Naive thymus-derived CD8-positive, alpha-beta T cell (primary cell): ENCODE data around the gene ANXA5. TPM values are rescaled to one million over a fixed set of nuclear protein-coding genes. Genes with fewer than 3 reads are reported as not detected.
A peak's percentile ranks its signal among the peaks of the same experiment; 100 is the strongest.
"Not testable (repeated sequence)": the region's sequence is repeated elsewhere in the genome, so short reads cannot be mapped to it uniquely, and the experiment has no call there.

ENCODE experiments used
- ATAC-seq, 2 donors: fragments of 150-1000 bp; cut with Tn5 transposase in 1 of 2; sonication (Bioruptor Pico), chemical (Tn5 transposase) in 1 of 2; 1 replicate in 1 of 2; 2 replicates in 1 of 2; pipeline ENCODE4 v1.10.0; 2021; ENCODE audit warnings: mild to moderate bottlenecking in 2 of 2, moderate library complexity in 2 of 2
- POLR2A ChIA-PET: fragments of 350-600 bp; sonication (Branson Sonifier 250); formaldehyde crosslinking; loops from one replicate; lab custom pipeline; 2021; ENCODE audit warnings: antibody characterized with exemption; lab: Charles Lee
- DNase-seq, 10 donors: peaks; one replicate each; pipeline versions ENCODE4 v3.0.0 to v3.0.0-alpha.2; 2020 to 2022
- H3K27ac Mint-ChIP-seq, 10 donors: one replicate each; pipeline ENCODE4 v1.8.0; 2020 to 2022; ENCODE audit warnings: mild to moderate bottlenecking in 10 of 10, mixed read lengths in 10 of 10, moderate library complexity in 4 of 10, inconsistent platforms in 1 of 10
- H3K27me3 Mint-ChIP-seq, 5 donors: one replicate each; pipeline ENCODE4 v1.8.0; 2021 to 2022; ENCODE audit warnings: mixed read lengths in 5 of 5
- H3K36me3 Mint-ChIP-seq, 3 donors: one replicate each; pipeline ENCODE4 v1.8.0; 2020 to 2022; ENCODE audit warnings: mixed read lengths in 3 of 3, mild to moderate bottlenecking in 2 of 3, inconsistent platforms in 1 of 3
- H3K4me1 Mint-ChIP-seq, 4 donors: one replicate each; pipeline ENCODE4 v1.8.0; 2021 to 2022; ENCODE audit warnings: mixed read lengths in 4 of 4
- H3K4me3 Mint-ChIP-seq, 10 donors: one replicate each; pipeline ENCODE4 v1.8.0; 2020 to 2022; ENCODE audit warnings: mild to moderate bottlenecking in 10 of 10, mixed read lengths in 10 of 10, moderate library complexity in 6 of 10, inconsistent platforms in 1 of 10
- H3K9me3 Mint-ChIP-seq, 9 donors: one replicate each; pipeline ENCODE4 v1.8.0; 2020 to 2022; ENCODE audit warnings: mixed read lengths in 9 of 9, mild to moderate bottlenecking in 3 of 9, inconsistent platforms in 1 of 9, moderate library complexity in 1 of 9
- polyA plus RNA-seq, 3 donors: library from polyadenylated mRNA; unstranded; fragments of 300-500 nt; fragmentation: Illumina TruSeq; gene quantifications; one replicate each; pipeline ENCODE4 v1.2.3, GENCODE V29; 2021
- total RNA-seq, 8 experiments: library from RNA in 2 of 8; stranded (reverse) in 2 of 8; gene quantifications; one replicate each; pipeline ENCODE4 v1.2.3 and lab custom pipeline; 2021 to 2026

ANXA5 gene
- total RNA-seq = 10 to 100 TPM; 38.2 to 40.7 TPM
- 10 to 100 TPM; 24.8 to 93.3 (median 87.5) TPM for polyA plus RNA-seq
- total RNA-seq (lab: John Stamatoyannopoulos, UW) = 19.8 to 74.5 (median 35.4) reads per million in 6 experiments

DNA sequence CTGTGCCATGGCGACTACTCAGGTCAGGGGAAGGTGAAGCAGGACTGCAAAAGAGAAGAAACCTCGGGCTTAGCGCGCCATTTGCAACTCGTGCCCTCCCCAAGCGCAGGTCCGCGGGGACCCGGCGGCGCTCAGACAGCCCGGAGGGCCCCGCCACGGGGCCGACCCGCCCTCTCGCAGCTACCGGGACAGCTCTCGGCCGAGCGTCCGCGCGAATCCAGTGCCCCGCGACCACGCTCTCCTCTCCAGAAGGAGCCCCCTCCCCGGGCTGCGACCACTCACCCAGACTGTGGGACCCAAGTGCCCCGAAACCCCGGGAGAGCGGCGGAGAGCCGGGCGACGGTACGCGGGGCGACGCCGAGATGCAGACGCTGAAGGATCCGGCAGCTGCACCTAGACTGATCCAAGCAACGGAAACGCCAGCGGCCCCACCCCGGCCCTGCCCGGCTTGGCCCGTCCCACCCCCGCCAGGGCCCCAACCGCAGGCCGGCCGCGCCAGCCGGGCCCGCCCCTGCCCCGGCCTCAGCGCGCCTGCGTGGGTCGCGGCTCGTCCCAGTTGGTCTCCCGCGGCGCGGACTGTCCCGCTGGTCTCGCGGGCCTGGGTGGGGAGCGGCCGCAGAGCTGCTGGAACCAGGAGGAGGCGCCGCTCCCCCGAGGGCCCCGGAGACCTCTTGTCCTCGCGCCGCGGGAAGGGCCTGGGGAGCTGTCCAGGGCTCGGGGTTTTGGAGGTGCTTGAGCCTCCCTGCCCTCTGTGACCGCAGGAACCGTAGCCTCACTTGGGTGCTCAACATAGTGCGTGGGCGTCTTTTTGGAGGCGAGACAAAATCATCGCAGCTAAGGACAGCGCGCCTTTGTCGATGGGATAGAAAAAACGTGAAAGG, at the start of gene ANXA5:
TSS of gene ANXA5 (minus strand) at position 400 of the 881 bp plus-strand sequence. CDS start at position 9, 391 bp downstream.
- H3K4me1 Mint-ChIP-seq = peaks cover 9 to 41% (median 26%) of the 10 kb centered on the region in 4 donors
- H3K27me3 Mint-ChIP-seq = peaks cover 0 to 28% (median 8%) of the 10 kb centered on the region in 5 donors
- peak within 1 kb of the TSS; percentile 93 to 98 (median 96) for H3K4me3 Mint-ChIP-seq
- peaks cover 0 to 10% (median 0%) of the 10 kb centered on the region in 3 donors for H3K36me3 Mint-ChIP-seq
- POLR2A ChIA-PET = interaction anchor here (0.5 to 0.7 kb wide), 2 partner anchors 11 to 127 kb away, joined by 3 to 4 read pairs; no protein-coding TSS in a partner anchor
- ATAC-seq (peak; percentile 83 to 88), DNase-seq (peak; percentile 15 to 76 (median 44))
- peak within 1 kb of the TSS in 9 of 10 donors; percentile 55 to 97 (median 83) for H3K27ac Mint-ChIP-seq
- peaks cover 0 to 2% (median 0%) of the 10 kb centered on the region in 9 donors for H3K9me3 Mint-ChIP-seq

DNA sequence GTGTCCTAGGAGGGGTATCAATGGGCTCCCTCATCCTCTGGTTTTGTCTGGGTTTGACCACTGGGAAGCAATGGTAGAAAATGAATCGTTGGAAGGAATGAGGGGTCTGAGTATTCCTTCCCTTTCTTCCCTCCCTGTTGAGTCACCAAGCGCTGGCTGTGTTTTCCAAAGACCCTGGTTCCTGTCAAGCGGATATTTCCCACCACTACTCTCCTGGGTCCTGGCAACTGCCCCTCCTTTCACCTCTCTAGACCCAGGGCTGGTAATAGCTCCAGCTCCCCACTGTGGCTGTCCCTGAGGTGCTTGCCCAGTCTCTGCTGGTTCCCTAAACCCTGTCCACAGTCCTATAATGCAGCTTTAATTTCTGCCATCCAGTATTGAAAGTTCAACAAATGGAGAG, 46.0 kb upstream of the ANXA5 start:
- POLR2A ChIA-PET = no interaction called here
- H3K4me3 Mint-ChIP-seq = no peak overlapping the region
- peaks cover 0 to 1% (median 0%) of the 10 kb centered on the region in 3 donors for H3K36me3 Mint-ChIP-seq
- H3K4me1 Mint-ChIP-seq = no peaks in the 10 kb centered on the region
- peaks cover 0 to 11% (median 8%) of the 10 kb centered on the region in 5 donors for H3K27me3 Mint-ChIP-seq
- peak overlapping the region in 1 of 10 donors; percentile 74 for H3K27ac Mint-ChIP-seq
- ATAC-seq = no peak
- no peak for DNase-seq
- H3K9me3 Mint-ChIP-seq = peaks cover 0 to 2% (median 0%) of the 10 kb centered on the region in 9 donors

DNA sequence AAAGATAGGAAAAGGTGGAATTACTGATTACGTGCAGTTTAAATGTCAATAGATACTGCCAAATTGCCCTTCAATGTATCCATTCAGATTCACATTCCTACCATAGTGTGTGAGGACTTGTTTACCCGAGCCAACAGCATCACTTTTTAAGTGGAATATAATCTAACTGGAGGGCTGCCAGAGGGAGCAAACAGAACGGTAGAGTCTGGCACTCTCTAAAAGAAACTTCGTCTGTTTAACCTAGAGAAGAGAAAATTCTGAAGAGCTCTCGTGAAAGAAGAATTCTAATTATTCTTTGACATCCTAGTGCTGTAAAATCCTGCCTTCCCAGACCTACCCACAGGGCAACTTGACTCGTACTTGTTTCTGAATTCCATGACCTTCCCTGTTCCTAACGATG, 45.0 kb upstream of the ANXA5 start:
- Mint-ChIP-seq H3K27ac (no peak overlapping the region), H3K4me1 (no peaks in the 10 kb centered on the region), H3K9me3 (peaks cover 0 to 2% (median 0%) of the 10 kb centered on the region in 9 donors), H3K27me3 (peaks cover under 1 to 11% (median 6%) of the 10 kb centered on the region in 5 donors), H3K36me3 (peaks cover 0 to 1% (median 0%) of the 10 kb centered on the region in 3 donors), H3K4me3 (no peak overlapping the region)
- DNase-seq (no peak), ATAC-seq (no peak)
- POLR2A ChIA-PET = no interaction called here

DNA sequence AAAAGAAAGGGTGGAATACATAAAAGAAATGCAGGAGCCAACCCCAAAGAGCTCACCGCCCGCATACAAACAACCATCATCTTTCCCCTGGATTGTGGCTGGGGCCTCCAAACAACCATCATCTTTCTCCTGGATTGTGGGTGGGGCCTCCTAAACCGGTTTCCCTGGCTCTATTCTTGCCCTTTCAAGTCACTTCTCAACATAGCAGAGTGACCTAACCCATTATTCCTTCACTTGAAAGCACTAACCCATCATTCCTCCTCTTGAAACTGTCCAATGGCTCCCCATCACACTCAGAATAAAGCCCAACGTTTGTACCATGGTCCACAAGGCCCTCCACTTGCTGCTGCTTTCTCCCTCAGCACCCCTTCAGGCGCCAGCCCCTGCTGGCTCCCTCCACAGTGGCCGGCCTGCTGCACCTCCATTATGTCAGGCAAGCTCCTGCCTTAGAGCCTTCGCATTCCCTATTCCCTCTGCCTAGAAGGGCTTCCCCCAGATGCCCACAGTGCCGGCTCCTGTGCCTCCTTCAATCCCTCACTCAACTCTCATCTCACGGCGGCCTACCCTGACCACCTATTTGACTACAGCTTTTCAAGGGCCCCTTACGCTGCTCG, 44.1 kb upstream of the ANXA5 start:
- POLR2A ChIA-PET = no interaction called here
- H3K27ac Mint-ChIP-seq = no peak overlapping the region
- ATAC-seq (no peak), DNase-seq (no peak)
- H3K27me3 Mint-ChIP-seq = peaks cover 6 to 16% (median 12%) of the 10 kb centered on the region in 5 donors
- no peaks in the 10 kb centered on the region for H3K36me3 Mint-ChIP-seq
- H3K4me1 Mint-ChIP-seq = no peaks in the 10 kb centered on the region
- H3K4me3 Mint-ChIP-seq = no peak overlapping the region
- H3K9me3 Mint-ChIP-seq = peaks cover 0 to 2% (median 0%) of the 10 kb centered on the region in 9 donors

DNA sequence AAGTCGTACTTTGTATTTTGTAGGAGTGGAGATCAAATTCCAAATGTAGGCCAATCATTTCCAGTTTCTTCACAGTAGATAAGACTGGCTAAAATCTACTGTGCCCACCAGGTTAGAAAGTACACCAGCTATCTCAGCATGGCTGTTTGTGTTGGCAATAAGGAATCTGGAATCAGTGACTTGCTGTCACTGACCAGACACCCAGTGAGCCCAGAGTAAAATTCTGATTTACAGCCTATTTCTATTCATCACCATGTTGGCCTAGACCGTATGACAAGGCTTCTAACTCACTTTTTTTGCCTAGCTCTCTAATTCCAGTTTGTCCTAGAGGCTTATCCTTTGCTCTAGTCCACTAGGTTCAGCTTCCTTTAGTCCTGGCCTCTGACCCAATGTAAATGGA, 42.8 kb upstream of the ANXA5 start:
- Mint-ChIP-seq H3K27ac (no peak overlapping the region), H3K4me1 (no peaks in the 10 kb centered on the region), H3K27me3 (peaks cover 6 to 16% (median 12%) of the 10 kb centered on the region in 5 donors), H3K4me3 (no peak overlapping the region), H3K36me3 (no peaks in the 10 kb centered on the region), H3K9me3 (no peaks in the 10 kb centered on the region)
- POLR2A ChIA-PET = no interaction called here
- no peak for DNase-seq
- ATAC-seq = no peak

DNA sequence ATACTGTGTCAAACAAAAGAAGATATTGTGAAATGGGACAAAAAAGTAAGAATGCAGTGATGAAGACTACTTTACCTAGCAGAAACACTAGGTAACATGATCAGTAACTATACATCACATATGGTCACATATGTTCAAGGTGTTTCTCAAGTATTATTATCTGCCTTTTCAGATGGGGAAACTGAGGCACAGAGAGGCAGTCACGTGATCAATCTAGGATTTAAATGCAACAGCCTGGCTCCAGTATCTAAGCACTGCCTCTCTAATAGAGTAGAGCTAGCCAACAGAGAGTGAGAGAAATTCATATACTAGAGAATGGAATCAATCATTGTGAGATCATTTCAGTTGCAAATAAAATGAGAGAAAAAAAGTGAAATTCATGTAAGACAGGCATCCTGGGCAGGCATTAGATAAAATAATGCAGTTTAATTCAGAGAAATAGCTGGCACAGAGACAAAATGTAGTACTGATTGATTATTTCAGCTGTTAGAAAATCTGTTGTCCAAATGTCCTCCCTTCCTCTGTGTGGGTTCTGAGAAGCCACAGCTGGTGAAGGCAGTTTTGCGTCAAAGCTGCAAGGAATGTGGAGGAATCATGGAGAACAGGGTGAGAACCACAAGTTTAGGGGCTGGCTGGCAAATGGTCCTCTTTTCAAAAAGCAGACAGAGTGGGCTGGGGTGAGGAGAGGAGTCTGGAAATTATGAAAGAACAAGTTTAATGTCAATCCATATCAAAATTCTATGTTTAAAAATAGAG, 42.2 kb upstream of the ANXA5 start:
- POLR2A ChIA-PET = no interaction called here
- no peaks in the 10 kb centered on the region for H3K9me3 Mint-ChIP-seq
- no peak for ATAC-seq
- peaks cover 6 to 16% (median 12%) of the 10 kb centered on the region in 5 donors for H3K27me3 Mint-ChIP-seq
- H3K4me3 Mint-ChIP-seq = no peak overlapping the region
- no peaks in the 10 kb centered on the region for H3K36me3 Mint-ChIP-seq
- H3K4me1 Mint-ChIP-seq = no peaks in the 10 kb centered on the region
- H3K27ac Mint-ChIP-seq = no peak overlapping the region
- no peak for DNase-seq

DNA sequence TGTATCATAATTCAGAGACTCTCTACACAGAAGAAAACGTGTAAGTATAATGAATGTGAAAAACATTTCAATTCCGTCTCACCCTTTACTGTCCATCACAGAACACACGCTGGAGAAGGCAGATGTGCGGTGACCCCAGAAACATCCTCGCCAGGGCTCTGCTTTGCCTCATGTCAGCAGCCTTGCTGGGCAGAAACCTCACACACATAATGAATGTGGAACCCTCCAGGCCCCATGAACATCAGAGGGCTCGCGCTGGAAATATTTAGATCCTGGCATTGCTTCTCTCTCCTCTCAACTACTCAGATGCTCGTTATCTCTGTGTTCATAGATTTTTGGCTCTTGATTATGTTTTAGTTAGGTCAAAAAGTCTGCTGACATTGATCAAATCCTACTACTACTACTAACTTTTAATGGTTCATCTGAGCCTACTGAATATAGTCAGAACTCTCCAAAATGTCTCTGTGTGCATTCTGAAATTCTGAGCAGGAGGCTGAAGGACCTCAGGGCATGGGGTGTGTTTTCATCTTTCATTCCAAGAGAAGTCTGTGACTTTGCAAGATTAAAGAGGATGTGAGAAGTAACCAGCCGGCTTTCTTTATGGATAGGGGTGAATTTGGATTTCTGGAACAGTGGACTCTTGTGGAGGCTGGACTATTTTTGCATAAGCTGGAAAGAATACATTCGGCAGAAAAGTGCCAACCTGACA, 41.2 kb upstream of the ANXA5 start:
- Mint-ChIP-seq H3K27ac (no peak overlapping the region), H3K4me1 (no peaks in the 10 kb centered on the region), H3K36me3 (no peaks in the 10 kb centered on the region), H3K4me3 (no peak overlapping the region), H3K27me3 (peaks cover 6 to 16% (median 12%) of the 10 kb centered on the region in 5 donors), H3K9me3 (no peaks in the 10 kb centered on the region)
- POLR2A ChIA-PET = no interaction called here
- ATAC-seq = no peak
- DNase-seq = no peak

DNA sequence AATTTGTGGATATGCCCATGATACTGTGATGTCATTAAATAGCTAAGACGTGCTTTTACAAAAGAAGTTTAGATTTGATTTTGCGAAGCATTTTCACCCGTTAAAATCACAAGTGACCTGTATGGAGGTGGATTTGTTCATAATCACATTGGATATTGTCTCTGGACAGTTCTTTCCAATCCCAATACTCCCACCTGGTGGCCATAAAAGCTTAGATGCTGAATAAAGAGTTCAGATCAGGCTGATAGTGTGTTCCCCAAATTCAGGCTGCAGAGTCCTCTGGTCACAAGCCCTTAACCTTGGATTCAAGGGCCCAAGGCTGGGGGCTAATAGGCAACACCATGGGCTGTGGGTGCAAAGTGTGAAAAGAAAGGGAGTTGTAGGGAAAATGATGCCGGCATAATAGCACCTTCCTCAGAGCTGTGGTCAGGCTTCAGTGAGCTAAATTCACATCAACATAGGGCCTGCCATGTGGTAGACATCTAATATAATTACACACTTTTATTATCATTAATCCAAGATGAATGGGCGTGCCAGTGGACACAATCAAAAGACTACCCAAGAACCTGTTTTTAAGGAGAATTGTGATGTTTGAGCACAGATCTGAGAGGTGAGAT, 40.1 kb upstream of the ANXA5 start:
- H3K4me1 Mint-ChIP-seq = no peaks in the 10 kb centered on the region
- ATAC-seq = no peak
- no peak overlapping the region for H3K27ac Mint-ChIP-seq
- no peaks in the 10 kb centered on the region for H3K9me3 Mint-ChIP-seq
- peaks cover 6 to 18% (median 13%) of the 10 kb centered on the region in 5 donors for H3K27me3 Mint-ChIP-seq
- POLR2A ChIA-PET = no interaction called here
- DNase-seq = peak in 3 of 10 donors; percentile 2 to 15 (median 13)
- H3K4me3 Mint-ChIP-seq = no peak overlapping the region
- no peaks in the 10 kb centered on the region for H3K36me3 Mint-ChIP-seq

DNA sequence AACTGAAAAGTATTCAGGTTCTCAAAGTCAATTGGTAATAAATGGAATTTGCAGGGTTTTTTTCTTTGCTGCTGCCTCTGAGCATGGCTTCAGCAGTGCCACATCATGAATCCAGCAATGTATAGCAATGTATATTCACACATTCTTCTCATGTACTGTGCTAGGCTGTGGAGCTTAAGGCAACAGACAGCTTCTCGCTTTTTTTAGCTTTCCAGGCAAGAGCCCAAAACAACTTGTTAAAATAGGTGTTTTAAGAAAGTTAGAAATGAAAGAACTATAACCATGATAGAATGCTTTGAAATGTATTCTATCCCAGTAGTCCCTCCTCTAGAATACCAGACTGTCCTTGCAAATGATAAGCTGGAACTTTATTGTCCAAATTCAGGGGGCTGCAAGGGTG, 37.8 kb upstream of the ANXA5 start:
- POLR2A ChIA-PET = no interaction called here
- peaks cover 6 to 16% (median 13%) of the 10 kb centered on the region in 5 donors for H3K27me3 Mint-ChIP-seq
- no peaks in the 10 kb centered on the region for H3K36me3 Mint-ChIP-seq
- no peak overlapping the region for H3K4me3 Mint-ChIP-seq
- H3K4me1 Mint-ChIP-seq = no peaks in the 10 kb centered on the region
- no peak for DNase-seq
- H3K9me3 Mint-ChIP-seq = peaks cover 0 to 3% (median 0%) of the 10 kb centered on the region in 9 donors
- H3K27ac Mint-ChIP-seq = no peak overlapping the region
- no peak for ATAC-seq

DNA sequence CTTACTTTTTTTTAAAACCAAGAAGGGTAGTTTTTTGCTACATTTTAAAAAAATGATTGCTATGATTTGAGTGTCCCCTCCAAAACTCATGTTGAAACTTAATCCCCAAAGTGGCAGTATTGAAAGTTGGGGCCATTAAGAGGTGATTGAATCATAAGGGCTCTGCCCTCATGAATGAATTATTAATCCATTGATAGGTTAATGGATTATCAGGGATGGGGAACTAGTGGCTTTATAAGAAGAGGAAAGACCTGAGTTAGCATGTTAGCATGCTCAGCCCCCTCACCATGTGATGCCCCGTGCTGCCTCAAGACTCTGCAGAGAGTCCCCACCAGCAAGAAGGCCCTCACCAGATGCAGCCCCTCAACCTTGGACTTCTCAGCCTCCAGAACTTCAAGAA, 37.2 kb upstream of the ANXA5 start:
- DNase-seq (no peak), ATAC-seq (no peak)
- H3K27me3 Mint-ChIP-seq = peaks cover 6 to 16% (median 13%) of the 10 kb centered on the region in 5 donors
- no peaks in the 10 kb centered on the region for H3K4me1 Mint-ChIP-seq
- H3K4me3 Mint-ChIP-seq = no peak overlapping the region
- H3K27ac Mint-ChIP-seq = no peak overlapping the region
- no peaks in the 10 kb centered on the region for H3K36me3 Mint-ChIP-seq
- POLR2A ChIA-PET = no interaction called here
- H3K9me3 Mint-ChIP-seq = peaks cover 0 to 3% (median 0%) of the 10 kb centered on the region in 9 donors

DNA sequence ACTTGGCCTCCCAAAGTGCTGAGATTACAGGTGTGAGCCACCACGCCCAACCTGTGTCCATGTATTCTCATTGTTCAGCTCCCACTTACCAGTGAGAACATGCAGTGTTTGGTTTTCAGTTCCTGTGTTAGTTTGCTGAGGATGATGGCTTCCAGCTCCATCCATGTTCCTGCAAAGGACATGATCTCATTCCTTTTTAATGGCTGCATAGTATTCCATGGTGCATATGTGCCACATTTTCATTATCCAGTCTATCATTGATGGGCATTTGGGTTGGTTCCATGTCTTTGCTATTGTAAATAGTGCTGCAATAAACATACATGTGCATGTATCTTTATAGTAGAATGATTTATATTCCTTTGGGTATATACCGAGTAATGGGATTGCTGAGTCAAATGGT, 33.0 kb upstream of the ANXA5 start:
- H3K27me3 Mint-ChIP-seq, POLR2A ChIA-PET, H3K27ac Mint-ChIP-seq, H3K9me3 Mint-ChIP-seq, H3K4me3 Mint-ChIP-seq, H3K36me3 Mint-ChIP-seq, DNase-seq, ATAC-seq, H3K4me1 Mint-ChIP-seq: not testable (repeated sequence)
